ENCODE data around the gene FBXO3.

Gene FBXO3

GRCh38 chr11:33767624-33768023 lies 6.7 kb downstream of the FBXO3 start:
- DNase-seq, result no peak
- TF ChIP-seq, protein P1, sequence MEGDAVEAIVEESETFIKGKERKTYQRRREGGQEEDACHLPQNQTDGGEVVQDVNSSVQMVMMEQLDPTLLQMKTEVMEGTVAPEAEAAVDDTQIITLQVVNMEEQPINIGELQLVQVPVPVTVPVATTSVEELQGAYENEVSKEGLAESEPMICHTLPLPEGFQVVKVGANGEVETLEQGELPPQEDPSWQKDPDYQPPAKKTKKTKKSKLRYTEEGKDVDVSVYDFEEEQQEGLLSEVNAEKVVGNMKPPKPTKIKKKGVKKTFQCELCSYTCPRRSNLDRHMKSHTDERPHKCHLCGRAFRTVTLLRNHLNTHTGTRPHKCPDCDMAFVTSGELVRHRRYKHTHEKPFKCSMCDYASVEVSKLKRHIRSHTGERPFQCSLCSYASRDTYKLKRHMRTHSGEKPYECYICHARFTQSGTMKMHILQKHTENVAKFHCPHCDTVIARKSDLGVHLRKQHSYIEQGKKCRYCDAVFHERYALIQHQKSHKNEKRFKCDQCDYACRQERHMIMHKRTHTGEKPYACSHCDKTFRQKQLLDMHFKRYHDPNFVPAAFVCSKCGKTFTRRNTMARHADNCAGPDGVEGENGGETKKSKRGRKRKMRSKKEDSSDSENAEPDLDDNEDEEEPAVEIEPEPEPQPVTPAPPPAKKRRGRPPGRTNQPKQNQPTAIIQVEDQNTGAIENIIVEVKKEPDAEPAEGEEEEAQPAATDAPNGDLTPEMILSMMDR (IDR thresholded peaks at IDR 0.05), result no peak
- H3K27ac Mint-ChIP-seq, result no peak overlapping the region
- H3K4me1 Mint-ChIP-seq, result peaks cover 5% of the 10 kb centered on the region
- H3K36me3 Mint-ChIP-seq (ENCODE audit: low read depth), result peaks cover 62% of the 10 kb centered on the region
- peaks cover 9% of the 10 kb centered on the region for H3K9me3 Mint-ChIP-seq
- H3K4me3 Mint-ChIP-seq, result no peak overlapping the region
- peaks cover 10% of the 10 kb centered on the region for H3K27me3 Mint-ChIP-seq (ENCODE audit: low read depth, poor library complexity)

DNA sequence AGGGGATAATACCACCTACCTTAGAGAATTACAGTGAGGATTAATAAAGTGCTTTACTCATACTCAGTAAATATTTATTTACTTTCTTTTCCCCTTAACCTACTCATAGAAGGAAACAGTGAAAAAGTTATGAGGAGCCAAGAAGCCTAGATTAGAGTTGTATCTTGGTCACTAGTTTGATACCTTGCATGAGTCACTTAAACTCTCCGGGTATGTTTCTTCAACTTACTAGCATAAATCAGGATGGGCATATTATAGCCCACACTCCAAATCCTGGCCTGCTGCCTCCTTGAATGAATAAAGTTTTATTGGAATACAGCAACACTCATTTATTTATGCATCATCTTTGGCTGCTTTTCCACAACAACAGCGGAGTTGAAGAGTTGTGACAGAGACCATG lies 8.2 kb downstream of the FBXO3 start:
- H3K27me3 Mint-ChIP-seq (ENCODE audit: low read depth, poor library complexity), result peaks cover 8% of the 10 kb centered on the region
- no peak overlapping the region for H3K4me3 Mint-ChIP-seq
- peaks cover 9% of the 10 kb centered on the region for H3K9me3 Mint-ChIP-seq
- H3K36me3 Mint-ChIP-seq (ENCODE audit: low read depth), result peaks cover 78% of the 10 kb centered on the region
- TF ChIP-seq, protein P1 (IDR thresholded peaks at IDR 0.05), result no peak
- no peak for DNase-seq
- no peak overlapping the region for H3K27ac Mint-ChIP-seq
- no peaks in the 10 kb centered on the region for H3K4me1 Mint-ChIP-seq

DNA sequence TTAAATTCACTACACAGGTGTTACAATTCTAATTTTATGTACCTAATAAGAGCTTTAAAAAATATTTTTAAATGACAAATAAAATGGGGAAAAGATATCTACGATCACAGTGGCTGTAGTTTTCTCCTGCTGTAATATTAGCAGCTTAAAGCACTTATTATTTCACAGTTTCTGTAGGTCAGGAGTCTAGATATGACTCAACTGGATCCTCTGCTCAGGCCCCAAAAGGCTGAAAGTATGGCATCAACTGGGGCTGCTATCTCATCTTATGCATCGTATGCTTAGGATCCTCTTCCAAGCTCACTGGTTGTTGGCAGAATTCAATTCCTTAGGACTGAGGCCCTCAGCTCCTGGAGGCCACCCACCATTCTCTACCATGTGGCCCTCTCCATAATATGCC lies 12.8 kb downstream of the FBXO3 start:
- DNase-seq, result no peak
- peaks cover 3% of the 10 kb centered on the region for H3K27me3 Mint-ChIP-seq (ENCODE audit: low read depth, poor library complexity)
- TF ChIP-seq, protein P1 (IDR thresholded peaks at IDR 0.05), result no peak
- no peak overlapping the region for H3K27ac Mint-ChIP-seq
- H3K4me3 Mint-ChIP-seq, result no peak overlapping the region
- peaks cover 25% of the 10 kb centered on the region for H3K9me3 Mint-ChIP-seq
- peaks cover 84% of the 10 kb centered on the region for H3K36me3 Mint-ChIP-seq (ENCODE audit: low read depth)
- H3K4me1 Mint-ChIP-seq, result no peaks in the 10 kb centered on the region

DNA sequence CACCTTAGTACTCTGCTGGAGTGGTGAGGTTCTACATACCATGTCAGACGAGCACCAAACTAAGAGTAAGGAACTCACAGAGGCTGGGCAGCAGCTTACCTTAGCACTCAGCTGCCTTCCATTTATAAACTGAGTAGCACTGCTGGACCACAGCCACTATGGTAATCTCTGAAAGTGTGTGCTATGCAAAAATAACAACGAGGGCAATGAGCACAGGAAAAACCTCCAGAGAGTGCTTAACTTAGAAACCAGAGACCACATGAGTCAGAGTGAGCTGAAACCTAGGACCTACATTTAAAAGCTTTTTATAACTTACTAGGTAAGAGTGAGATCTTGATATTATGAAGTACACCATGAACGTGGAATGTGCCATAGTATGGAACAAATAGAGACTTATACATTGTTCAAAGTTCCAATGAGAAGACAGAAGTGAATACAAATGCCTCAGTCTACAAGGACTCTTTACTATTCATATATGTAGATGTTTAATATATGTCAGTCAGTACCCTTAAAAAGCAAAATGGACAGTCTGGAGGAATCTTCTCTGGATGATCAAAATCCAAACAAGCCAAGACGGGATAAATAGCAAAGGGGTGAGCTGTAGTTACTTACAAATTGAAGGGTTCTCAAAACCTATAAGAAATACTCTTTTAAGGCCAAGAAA lies 20.9 kb downstream of the FBXO3 start:
- Mint-ChIP-seq H3K4me1 (no peaks in the 10 kb centered on the region), H3K4me3 (no peak overlapping the region), H3K27me3 (ENCODE audit: low read depth, poor library complexity) (no peaks in the 10 kb centered on the region), H3K9me3 (no peaks in the 10 kb centered on the region), H3K27ac (no peak overlapping the region), H3K36me3 (ENCODE audit: low read depth) (peaks cover 34% of the 10 kb centered on the region)
- no peak for DNase-seq
- TF ChIP-seq, protein P1 (IDR thresholded peaks at IDR 0.05), result no peak

GRCh38 chr11:33751878-33752277 lies 22.4 kb downstream of the FBXO3 start:
- Mint-ChIP-seq H3K9me3 (no peaks in the 10 kb centered on the region), H3K36me3 (ENCODE audit: low read depth) (peaks cover 34% of the 10 kb centered on the region), H3K4me1 (no peaks in the 10 kb centered on the region), H3K27me3 (ENCODE audit: low read depth, poor library complexity) (no peaks in the 10 kb centered on the region), H3K4me3 (no peak overlapping the region), H3K27ac (no peak overlapping the region)
- no peak for DNase-seq
- TF ChIP-seq, protein P1 (IDR thresholded peaks at IDR 0.05), result no peak

- DNase-seq, result no peak
- H3K36me3 Mint-ChIP-seq (ENCODE audit: low read depth), result peaks cover 20% of the 10 kb centered on the region
- no peaks in the 10 kb centered on the region for H3K27me3 Mint-ChIP-seq (ENCODE audit: low read depth, poor library complexity)
- no peaks in the 10 kb centered on the region for H3K9me3 Mint-ChIP-seq
- H3K4me3 Mint-ChIP-seq, result no peak overlapping the region
- no peak overlapping the region for H3K27ac Mint-ChIP-seq
- TF ChIP-seq, protein P1 (IDR thresholded peaks at IDR 0.05), result no peak
- H3K4me1 Mint-ChIP-seq, result peaks cover 18% of the 10 kb centered on the region
Observed at GRCh38 chr11:33747979-33748378, 26.3 kb downstream of the FBXO3 start.
